PC-3 (cell line): Measurements from ENCODE around the gene ATXN7L1. TPM values are rescaled to one million over a fixed set of nuclear protein-coding genes. Genes with fewer than 3 reads are reported as not detected.
A peak's percentile ranks its signal among the peaks of the same experiment; 100 is the strongest.

Source experiments
- ATAC-seq: fragments of 200-7000 bp; cut with Tn5 transposase; 2 replicates; pipeline ENCODE4 v1.9.1; 2020; ENCODE audit warnings: mild to moderate bottlenecking, moderate library complexity
- BruUV-seq: library from RNA; stranded (reverse); fragments of 400-500 nt; replicated peaks from 2 replicates; lab custom pipeline; 2021; lab: Mats Ljungman, UMichigan
- CTCF ChIA-PET: fragments of 300-600 bp; sonication (Branson Sonifier 250); formaldehyde crosslinking; loops from one replicate; lab custom pipeline; 2022; ENCODE audit warnings: antibody characterized with exemption; lab: Charles Lee
- POLR2A ChIA-PET: fragments of 300-600 bp; sonication (Branson Sonifier 250); formaldehyde crosslinking; loops from one replicate; lab custom pipeline; 2022; ENCODE audit warnings: antibody characterized with exemption; ENCODE audit not compliant: unreplicated experiment; lab: Charles Lee
- DNase-seq: peaks from one replicate; pipeline ENCODE4 v3.0.0-alpha.2; 2015
- H2AFZ ChIP-seq: fragments of 300-600 bp; sonication (generic); 2 replicates; pipeline ENCODE4 v1.6.0; 2016; ENCODE audit warnings: antibody characterized with exemption, low read length
- H3F3A ChIP-seq: fragments of 300-600 bp; sonication (generic); one replicate; pipeline ENCODE4 v1.6.0; 2017; ENCODE audit warnings: antibody characterized with exemption, low read length, control low read depth, mild to moderate bottlenecking; ENCODE audit not compliant: unreplicated experiment
- H3K27ac ChIP-seq: fragments of 300-600 bp; sonication (generic); 2 replicates; pipeline ENCODE4 v1.5.1; 2016; ENCODE audit warnings: mild to moderate bottlenecking, low read length
- H3K27me3 ChIP-seq: fragments of 300-600 bp; sonication (generic); 2 replicates; pipeline ENCODE4 v1.6.1; 2016; ENCODE audit warnings: low read length, mixed read lengths
- H3K36me3 ChIP-seq: fragments of 300-600 bp; sonication (generic); 2 replicates; pipeline ENCODE4 v1.6.1; 2016; ENCODE audit warnings: low read depth, mixed run types, low read length, mixed read lengths
- H3K4me1 ChIP-seq: fragments of 300-600 bp; sonication (generic); 2 replicates; pipeline ENCODE4 v1.5.1; 2016; ENCODE audit warnings: low read length; ENCODE audit not compliant: insufficient read depth
- H3K4me2 ChIP-seq: fragments of 300-600 bp; sonication (generic); 2 replicates; pipeline ENCODE4 v1.6.0; 2016; ENCODE audit warnings: low read length
- H3K4me3 ChIP-seq: fragments of 300-600 bp; sonication (generic); 2 replicates; pipeline ENCODE4 v1.5.1; 2016; ENCODE audit warnings: mild to moderate bottlenecking, low read length, mixed read lengths
- H3K79me2 ChIP-seq: fragments of 300-600 bp; sonication (generic); 2 replicates; pipeline ENCODE4 v1.6.1; 2017; ENCODE audit warnings: low read length, mixed read lengths
- H3K9ac ChIP-seq: fragments of 300-600 bp; sonication (generic); 2 replicates; pipeline ENCODE4 v1.6.0; 2016; ENCODE audit warnings: mild to moderate bottlenecking, low read length
- H3K9me2 ChIP-seq: fragments of 300-600 bp; sonication (generic); replicated peaks from 2 replicates; pipeline ENCODE4 v1.6.1; 2016; ENCODE audit warnings: mixed run types, low read length, mixed read lengths
- H3K9me3 ChIP-seq: fragments of 300-600 bp; sonication (generic); 2 replicates; pipeline ENCODE4 v1.6.1; 2016; ENCODE audit warnings: low read length, mixed read lengths
- H4K20me1 ChIP-seq: fragments of 300-600 bp; sonication (generic); 2 replicates; pipeline ENCODE4 v1.6.1; 2016; ENCODE audit warnings: low read length, mixed read lengths
- EZH2 ChIP-seq: fragments of 300-600 bp; sonication (generic); IDR thresholded peaks from one replicate; pipeline ENCODE4 v1.6.1; 2017; ENCODE audit warnings: antibody characterized with exemption, mild to moderate bottlenecking, low read length; ENCODE audit not compliant: unreplicated experiment
- EZH2phosphoT487 ChIP-seq: fragments of 300-600 bp; sonication (generic); IDR thresholded peaks from 2 replicates; pipeline ENCODE4 v1.6.1; 2018; ENCODE audit warnings: mild to moderate bottlenecking, antibody characterized with exemption, low read length, borderline replicate concordance
- intact Hi-C: fragments of 100-400 bp; cut with micrococcal nuclease; formaldehyde crosslinking; loops from 2 replicates; pipeline ENCODE4 v1.9.0; 2023
- total RNA-seq: library from RNA; depleted of rRNA; stranded (reverse); fragments of >200 nt; gene quantifications from 2 replicates; pipeline ENCODE4 v1.2.3, GENCODE V29; 2014
- TF ChIP-seq, protein P1 (sequence below): fragments of 300-600 bp; sonication (generic); conservative IDR thresholded peaks from 2 replicates; pipeline ENCODE4 v1.5.1; 2017; ENCODE audit warnings: antibody characterized with exemption, low read depth, mild to moderate bottlenecking, low read length

ATXN7L1 gene
- total RNA-seq, 1 experiment from 2014 or later: 16.0 TPM

DNA sequence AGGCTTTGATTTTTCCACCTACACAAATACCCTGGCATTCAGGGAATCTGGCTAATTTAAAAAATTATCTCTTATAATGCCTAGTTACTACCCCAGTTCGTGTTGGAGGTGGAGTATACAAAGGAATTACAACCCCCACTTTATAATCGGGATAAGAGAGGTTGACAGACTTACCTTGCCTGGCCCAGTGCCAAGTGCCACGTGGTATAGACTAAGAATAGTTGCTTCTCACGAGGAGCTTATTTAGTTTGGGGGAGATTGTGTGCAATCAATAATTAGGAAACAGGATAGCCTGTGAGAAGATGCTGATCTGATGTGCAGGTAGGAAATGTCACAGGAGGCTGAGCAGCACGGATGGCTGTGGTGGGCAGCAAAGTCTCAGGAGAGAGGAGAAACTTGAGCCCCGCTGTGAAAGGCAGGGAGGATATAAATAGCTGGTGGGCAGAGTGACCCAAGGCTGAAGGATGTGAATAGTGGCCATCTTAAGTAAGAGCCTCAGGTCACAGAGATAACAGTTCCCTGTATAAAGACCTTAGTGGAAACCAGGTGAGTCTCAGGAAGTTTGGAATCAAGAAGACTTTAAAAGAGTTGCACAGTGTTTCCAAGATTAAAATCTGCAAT is 11.3 kb upstream of the ATXN7L1 start:
- intact Hi-C loops: no loop called here
- no TSS peak for BruUV-seq
- Histone ChIP-seq H3K9me2 (no peaks in the 10 kb centered on the region), H3K9ac (no peak overlapping the region), H3K27ac (no peak overlapping the region), H3K9me3 (no peaks in the 10 kb centered on the region), H3F3A (no peaks in the 10 kb centered on the region), H3K36me3 (no peaks in the 10 kb centered on the region), H3K4me2 (no peak overlapping the region), H3K4me3 (no peak overlapping the region), H2AFZ (no peak overlapping the region), H4K20me1 (no peaks in the 10 kb centered on the region), H3K79me2 (peaks cover 4% of the 10 kb centered on the region; the same call in 1 of the 2 replicates), H3K4me1 (no peaks in the 10 kb centered on the region), H3K27me3 (no peaks in the 10 kb centered on the region)
- ChIA-PET POLR2A (no interaction called here), CTCF (interaction anchor here (0.6 to 0.7 kb wide), 2 partner anchors 127 kb away, joined by 3 to 13 read pairs; no protein-coding TSS in a partner anchor)
- DNase-seq (no peak), ATAC-seq (no peak)
- TF ChIP-seq EZH2 (no peak), EZH2phosphoT487 (no peak)
- TF ChIP-seq, protein P1, sequence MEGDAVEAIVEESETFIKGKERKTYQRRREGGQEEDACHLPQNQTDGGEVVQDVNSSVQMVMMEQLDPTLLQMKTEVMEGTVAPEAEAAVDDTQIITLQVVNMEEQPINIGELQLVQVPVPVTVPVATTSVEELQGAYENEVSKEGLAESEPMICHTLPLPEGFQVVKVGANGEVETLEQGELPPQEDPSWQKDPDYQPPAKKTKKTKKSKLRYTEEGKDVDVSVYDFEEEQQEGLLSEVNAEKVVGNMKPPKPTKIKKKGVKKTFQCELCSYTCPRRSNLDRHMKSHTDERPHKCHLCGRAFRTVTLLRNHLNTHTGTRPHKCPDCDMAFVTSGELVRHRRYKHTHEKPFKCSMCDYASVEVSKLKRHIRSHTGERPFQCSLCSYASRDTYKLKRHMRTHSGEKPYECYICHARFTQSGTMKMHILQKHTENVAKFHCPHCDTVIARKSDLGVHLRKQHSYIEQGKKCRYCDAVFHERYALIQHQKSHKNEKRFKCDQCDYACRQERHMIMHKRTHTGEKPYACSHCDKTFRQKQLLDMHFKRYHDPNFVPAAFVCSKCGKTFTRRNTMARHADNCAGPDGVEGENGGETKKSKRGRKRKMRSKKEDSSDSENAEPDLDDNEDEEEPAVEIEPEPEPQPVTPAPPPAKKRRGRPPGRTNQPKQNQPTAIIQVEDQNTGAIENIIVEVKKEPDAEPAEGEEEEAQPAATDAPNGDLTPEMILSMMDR: no peak

DNA sequence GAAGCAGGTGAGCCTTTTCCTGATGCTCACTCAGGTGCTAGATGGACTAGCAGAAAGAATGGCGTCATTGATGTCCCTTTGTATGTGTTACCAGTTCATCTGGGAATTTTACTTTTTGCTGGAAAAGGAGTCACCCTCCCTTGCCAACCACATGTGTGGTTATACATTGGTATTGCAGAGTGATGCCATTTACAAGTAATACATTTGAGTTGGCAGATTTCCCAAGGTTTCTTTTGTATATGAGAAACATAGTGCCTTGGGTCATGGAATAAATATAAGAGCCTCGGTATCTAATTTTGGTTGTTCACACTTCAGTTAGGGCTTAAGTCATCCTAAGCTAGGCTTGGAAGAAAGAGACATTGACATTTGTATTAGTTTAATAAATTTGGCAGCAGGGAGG is 10.4 kb upstream of the ATXN7L1 start:
- Histone ChIP-seq H3K9me3 (no peaks in the 10 kb centered on the region), H3K4me3 (no peak overlapping the region), H3K4me2 (no peak overlapping the region), H3F3A (no peaks in the 10 kb centered on the region), H3K9ac (no peak overlapping the region), H3K27me3 (no peaks in the 10 kb centered on the region), H2AFZ (no peak overlapping the region), H3K27ac (no peak overlapping the region), H3K79me2 (peaks cover 4% of the 10 kb centered on the region; the same call in 1 of the 2 replicates), H4K20me1 (no peaks in the 10 kb centered on the region), H3K9me2 (no peaks in the 10 kb centered on the region), H3K36me3 (no peaks in the 10 kb centered on the region), H3K4me1 (no peaks in the 10 kb centered on the region)
- CTCF ChIA-PET: interaction anchor here (0.6 kb wide), 1 partner anchor 126 kb away, joined by 3 read pairs; no protein-coding TSS in a partner anchor
- POLR2A ChIA-PET: no interaction called here
- ATAC-seq (peak; percentile 31), DNase-seq (peak; percentile 36)
- BruUV-seq: no TSS peak
- intact Hi-C loops: no loop called here
- no peak for TF ChIP-seq EZH2
- no peak for TF ChIP-seq EZH2phosphoT487
- TF ChIP-seq, protein P1: no peak
